GM13977 (cell line): ENCODE measurements around the gene ANKRD40.

Experiments
- DNase-seq: peaks from one replicate; pipeline ENCODE4 v3.0.0; 2012; ENCODE audit warnings: low spot score
- in situ Hi-C: fragments of 300-500 bp; cut with MboI; formaldehyde crosslinking; loops from one replicate; pipeline ENCODE4 v1.12.0; 2022; ENCODE audit warnings: low sequenced_read_pairs, low pct_unique_long_range_greater_than_20kb, mixed read lengths, inconsistent platforms; ENCODE audit not compliant: unreplicated experiment
- TF ChIP-seq, protein P1 (sequence below): IDR thresholded peaks from 2 replicates; pipeline ENCODE4 v1.5.1; 2012; ENCODE audit warnings: mild to moderate bottlenecking, control low read depth; ENCODE audit not compliant: insufficient read depth; ENCODE audit errors: extremely low read depth, missing control alignments

ANKRD40 gene

DNA sequence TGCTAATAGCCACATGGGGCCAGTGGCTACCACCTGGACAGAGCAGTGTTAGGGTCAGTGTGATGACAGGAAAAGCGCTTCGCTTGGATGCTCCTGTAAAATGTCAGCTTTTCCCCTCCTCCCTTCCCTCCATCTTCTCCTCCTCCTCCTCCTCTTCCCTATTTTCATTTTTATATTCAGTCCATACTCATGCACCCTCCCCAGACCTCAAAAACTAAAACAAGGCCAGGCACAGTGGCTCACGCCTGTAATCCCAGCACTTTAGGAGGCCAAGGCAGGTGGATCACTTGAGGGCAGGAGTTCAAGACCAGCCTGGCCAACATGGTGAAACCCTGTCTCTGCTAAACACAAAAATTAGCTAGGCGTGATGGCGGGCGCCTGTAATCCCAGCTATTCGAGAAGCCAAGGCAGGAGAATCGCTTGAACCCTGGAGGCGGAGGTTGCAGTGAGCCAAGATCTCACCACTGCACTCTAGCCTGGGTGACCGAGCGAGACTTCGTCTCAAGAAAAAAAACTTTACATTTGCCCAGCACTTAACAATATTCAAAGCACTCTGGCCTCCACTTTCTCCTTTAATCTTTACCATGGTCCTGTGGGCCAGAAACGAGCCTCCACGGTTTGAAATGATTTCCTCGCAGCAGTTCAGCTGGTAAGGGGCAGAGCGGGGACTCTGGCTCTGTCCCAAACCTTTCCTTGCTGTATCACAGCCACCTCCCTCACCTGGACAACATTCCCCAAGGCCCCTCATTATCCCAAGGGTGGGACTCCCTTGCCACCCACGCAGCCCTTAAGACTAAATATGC lies 21.8 kb downstream of the ANKRD40 start:
- no peak for DNase-seq
- TF ChIP-seq, protein P1, sequence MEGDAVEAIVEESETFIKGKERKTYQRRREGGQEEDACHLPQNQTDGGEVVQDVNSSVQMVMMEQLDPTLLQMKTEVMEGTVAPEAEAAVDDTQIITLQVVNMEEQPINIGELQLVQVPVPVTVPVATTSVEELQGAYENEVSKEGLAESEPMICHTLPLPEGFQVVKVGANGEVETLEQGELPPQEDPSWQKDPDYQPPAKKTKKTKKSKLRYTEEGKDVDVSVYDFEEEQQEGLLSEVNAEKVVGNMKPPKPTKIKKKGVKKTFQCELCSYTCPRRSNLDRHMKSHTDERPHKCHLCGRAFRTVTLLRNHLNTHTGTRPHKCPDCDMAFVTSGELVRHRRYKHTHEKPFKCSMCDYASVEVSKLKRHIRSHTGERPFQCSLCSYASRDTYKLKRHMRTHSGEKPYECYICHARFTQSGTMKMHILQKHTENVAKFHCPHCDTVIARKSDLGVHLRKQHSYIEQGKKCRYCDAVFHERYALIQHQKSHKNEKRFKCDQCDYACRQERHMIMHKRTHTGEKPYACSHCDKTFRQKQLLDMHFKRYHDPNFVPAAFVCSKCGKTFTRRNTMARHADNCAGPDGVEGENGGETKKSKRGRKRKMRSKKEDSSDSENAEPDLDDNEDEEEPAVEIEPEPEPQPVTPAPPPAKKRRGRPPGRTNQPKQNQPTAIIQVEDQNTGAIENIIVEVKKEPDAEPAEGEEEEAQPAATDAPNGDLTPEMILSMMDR: no peak
- in situ Hi-C loops: no loop called here

DNA sequence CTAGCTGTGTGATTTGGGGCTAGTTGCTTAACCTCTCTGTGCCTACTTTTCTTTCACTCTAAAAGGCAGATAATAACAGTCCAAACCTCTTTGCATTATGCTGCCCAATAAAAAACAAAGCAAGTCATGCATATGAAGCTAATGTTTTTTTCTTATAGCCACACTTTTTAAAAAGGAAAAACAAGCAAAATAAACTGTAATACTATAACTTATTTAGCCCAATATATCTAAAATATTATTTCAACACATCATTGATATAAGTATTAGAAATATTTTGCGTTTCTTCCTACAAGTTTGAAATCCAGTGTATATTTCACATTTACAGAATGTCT lies 22.4 kb downstream of the ANKRD40 start:
- DNase-seq: no peak
- in situ Hi-C loops: no loop called here
- TF ChIP-seq, protein P1: no peak

DNA sequence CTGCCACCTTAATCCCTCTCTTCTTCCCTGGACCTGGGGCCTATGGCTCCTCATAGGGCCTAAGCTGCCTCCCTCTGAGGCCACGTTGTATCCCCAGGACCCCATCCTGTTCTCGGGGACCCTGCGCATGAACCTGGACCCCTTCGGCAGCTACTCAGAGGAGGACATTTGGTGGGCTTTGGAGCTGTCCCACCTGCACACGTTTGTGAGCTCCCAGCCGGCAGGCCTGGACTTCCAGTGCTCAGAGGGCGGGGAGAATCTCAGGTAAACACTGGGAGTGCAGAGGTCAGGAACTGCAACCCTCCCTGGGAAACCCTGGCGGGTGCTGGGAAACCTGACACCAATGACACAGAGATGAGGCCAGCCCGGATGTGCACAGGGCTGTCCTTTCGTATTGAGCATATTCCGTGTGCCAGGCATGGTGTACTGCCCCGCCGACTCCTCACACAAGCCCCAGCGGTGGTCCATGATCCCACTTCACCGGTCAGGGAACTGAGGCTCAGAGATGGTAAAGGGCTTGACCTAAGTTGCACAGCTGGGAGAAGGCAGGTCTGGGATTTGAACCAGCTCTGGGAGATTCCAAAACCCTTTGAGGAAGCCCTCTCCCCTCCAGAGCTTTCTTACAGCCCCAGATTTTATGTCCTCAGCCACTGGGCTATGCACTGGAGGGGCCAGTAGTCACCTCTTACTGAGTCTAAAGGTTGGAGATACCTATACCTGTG lies 22.9 kb downstream of the ANKRD40 start:
- in situ Hi-C loops: no loop called here
- no peak for DNase-seq
- TF ChIP-seq, protein P1: no peak

DNA sequence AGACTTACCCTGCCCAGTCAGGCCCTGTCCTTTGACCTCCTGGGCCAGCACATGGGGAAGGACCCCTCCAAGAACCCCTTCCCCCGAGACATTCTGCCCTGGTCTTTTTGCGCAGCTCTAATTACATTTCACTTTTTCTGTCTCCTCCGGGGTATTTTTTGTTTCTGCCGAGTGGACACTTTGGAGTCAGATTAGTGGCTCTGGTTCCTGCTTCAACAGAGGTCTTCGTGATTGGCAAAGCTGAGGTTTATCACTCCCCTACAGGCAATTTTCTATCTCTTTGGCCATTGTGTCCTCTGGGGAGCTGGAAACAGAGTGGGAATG lies 23.5 kb downstream of the ANKRD40 start:
- in situ Hi-C loops: no loop called here
- no peak for DNase-seq
- TF ChIP-seq, protein P1: no peak

DNA sequence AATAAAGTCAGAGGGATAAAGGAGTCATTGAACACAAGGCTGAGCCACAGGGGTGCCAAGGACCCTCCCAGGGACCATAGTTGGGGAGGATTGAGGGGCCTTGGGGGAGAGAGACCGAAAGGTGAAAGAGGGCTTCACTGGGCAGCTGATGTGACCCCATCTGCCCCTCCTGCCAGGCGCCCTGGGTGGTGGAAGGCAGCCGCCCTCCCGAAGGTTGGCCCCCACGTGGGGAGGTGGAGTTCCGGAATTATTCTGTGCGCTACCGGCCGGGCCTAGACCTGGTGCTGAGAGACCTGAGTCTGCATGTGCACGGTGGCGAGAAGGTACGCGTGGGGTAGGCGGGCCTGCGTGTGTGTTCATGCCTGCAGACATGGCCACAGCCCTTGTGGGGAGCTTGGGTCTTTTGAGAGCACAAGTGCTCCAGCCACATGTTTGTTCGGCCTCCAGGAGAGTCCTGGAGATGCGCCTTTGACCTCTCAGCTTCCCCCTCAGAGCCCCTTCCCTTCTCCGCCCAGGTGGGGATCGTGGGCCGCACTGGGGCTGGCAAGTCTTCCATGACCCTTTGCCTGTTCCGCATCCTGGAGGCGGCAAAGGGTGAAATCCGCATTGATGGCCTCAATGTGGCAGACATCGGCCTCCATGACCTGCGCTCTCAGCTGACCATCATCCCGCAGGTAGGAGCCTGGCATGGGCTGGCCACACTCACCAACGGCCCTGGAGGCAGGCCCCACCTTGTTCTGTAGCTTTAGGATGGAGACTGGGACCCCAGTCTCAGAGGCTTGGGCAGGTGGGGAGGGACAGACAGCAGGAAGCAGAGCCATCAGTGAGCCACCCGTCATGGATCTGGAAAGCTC lies 24.1 kb downstream of the ANKRD40 start:
- no peak for DNase-seq
- in situ Hi-C loops: no loop called here
- TF ChIP-seq, protein P1: no peak

DNA sequence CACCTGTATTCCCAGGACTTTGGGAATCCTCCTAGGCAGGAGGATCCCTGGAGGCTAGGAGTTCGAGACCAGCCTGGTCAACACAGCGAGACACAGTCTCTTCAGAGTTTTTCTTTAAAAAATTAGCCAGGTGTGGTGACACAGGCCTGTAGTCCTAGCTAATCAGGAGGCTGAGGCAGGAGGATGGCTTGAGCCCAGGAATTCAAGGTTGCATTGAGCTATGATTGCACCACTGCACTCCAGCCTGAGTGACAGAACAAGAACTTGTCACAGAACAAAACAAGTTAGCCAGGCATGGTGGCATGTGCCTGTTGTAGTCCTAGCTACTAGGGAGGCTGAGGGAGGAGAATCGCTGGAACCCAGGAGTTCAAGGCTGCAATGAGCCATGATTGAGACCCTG lies 24.8 kb downstream of the ANKRD40 start:
- no peak for DNase-seq
- in situ Hi-C loops: no loop called here
- TF ChIP-seq, protein P1: no peak
